Right lobe of liver (tissue), 6 donors: ENCODE data around the gene LITAF. TPM values are rescaled to one million over a fixed set of nuclear protein-coding genes. Genes with fewer than 3 reads are reported as not detected.

Experiments used
- ATAC-seq, 4 donors: fragments of 200-7000 bp; cut with Tn5 transposase; one replicate each; pipeline ENCODE4 v1.9.1; 2020; ENCODE audit warnings: mild to moderate bottlenecking in 4 of 4, moderate library complexity in 4 of 4
- DNase-seq, 3 donors: peaks; one replicate each; pipeline ENCODE4 v3.0.0-alpha.2; 2020
- H3K27ac ChIP-seq, 3 donors: fragments of 200-600 bp; one replicate each; pipeline ENCODE4 v1.8.0; 2022
- H3K27me3 ChIP-seq, 2 donors: fragments of 200-600 bp; one replicate each; pipeline ENCODE4 v1.8.0; 2022
- H3K36me3 ChIP-seq, 4 donors: fragments of 200-600 bp; sonication (generic) in 1 of 4; one replicate each; pipeline versions ENCODE4 v1.5.1 to v1.8.0; 2017 to 2022; ENCODE audit warnings: control low read depth in 1 of 4
- H3K4me1 ChIP-seq, 4 donors: fragments of 200-600 bp; sonication (generic) in 1 of 4; one replicate each; pipeline versions ENCODE4 v1.5.1 to v1.8.0; 2017 to 2022; ENCODE audit warnings: control low read depth in 1 of 4
- H3K4me3 ChIP-seq, 3 donors: fragments of 200-600 bp; one replicate each; pipeline ENCODE4 v1.8.0; 2022
- H3K9me3 ChIP-seq, 4 donors: fragments of 200-600 bp; sonication (generic) in 1 of 4; one replicate each; pipeline versions ENCODE4 v1.5.1 to v1.8.0; 2017 to 2022; ENCODE audit warnings: control low read depth in 1 of 4
- POLR2A ChIP-seq: fragments of 450-650 bp; IDR thresholded peaks from one replicate; pipeline ENCODE4 v1.6.1; 2017; ENCODE audit warnings: antibody characterized with exemption, mild to moderate bottlenecking
- WGBS: methylation state at CpG from one replicate; pipeline ENCODE4 v1.1.6; 2018; ENCODE audit warnings: low coverage, low lambda C conversion rate; ENCODE audit not compliant: insufficient coverage; ENCODE audit errors: missing lambda C conversion rate; 5-methylcytosine and 5-hydroxymethylcytosine counted together
- intact Hi-C, 2 donors: fragments of 100-400 bp; cut with DNase I; formaldehyde crosslinking; loops; one replicate each; pipeline versions ENCODE4 v1.11.2 to v1.14.1; 2022
- total RNA-seq, 6 experiments: library from RNA; depleted of rRNA in 2 of 6; stranded (reverse); fragments of >200 nt in 2 of 6; fragmentation: NEBNext Ultra II Directional in 3 of 6; extraction: Animal tissue kit (Norgen Biotek cat#: 25700) in 3 of 6; gene quantifications; one replicate each; pipeline versions ENCODE4 v1.1.0 to v1.2.4, GENCODE V29; 2016 to 2023
- TF ChIP-seq, protein P1 (sequence below), 4 donors: fragments of 200-600 bp in 3 of 4; fragments of 450-650 bp in 1 of 4; IDR thresholded peaks; one replicate each; pipeline versions ENCODE4 v1.5.1 to v1.8.0; 2016 to 2022; ENCODE audit warnings: antibody characterized with exemption in 4 of 4, mild to moderate bottlenecking in 2 of 4
- donor health status: DM: no; HTN: yes; CAD: no.
- donor health status: DM: no; HTN: no; CAD: no.
- donor health status: DM: no; HTN: no; CAD: no.
- donor health status: DM: no; HTN: yes; CAD: no.
- donor health status: DM: no; HTN: yes; CAD: no.

Gene LITAF
- total RNA-seq, 6 experiments from 2014 or later, result 43.7 to 148 (median 59.1) TPM

DNA sequence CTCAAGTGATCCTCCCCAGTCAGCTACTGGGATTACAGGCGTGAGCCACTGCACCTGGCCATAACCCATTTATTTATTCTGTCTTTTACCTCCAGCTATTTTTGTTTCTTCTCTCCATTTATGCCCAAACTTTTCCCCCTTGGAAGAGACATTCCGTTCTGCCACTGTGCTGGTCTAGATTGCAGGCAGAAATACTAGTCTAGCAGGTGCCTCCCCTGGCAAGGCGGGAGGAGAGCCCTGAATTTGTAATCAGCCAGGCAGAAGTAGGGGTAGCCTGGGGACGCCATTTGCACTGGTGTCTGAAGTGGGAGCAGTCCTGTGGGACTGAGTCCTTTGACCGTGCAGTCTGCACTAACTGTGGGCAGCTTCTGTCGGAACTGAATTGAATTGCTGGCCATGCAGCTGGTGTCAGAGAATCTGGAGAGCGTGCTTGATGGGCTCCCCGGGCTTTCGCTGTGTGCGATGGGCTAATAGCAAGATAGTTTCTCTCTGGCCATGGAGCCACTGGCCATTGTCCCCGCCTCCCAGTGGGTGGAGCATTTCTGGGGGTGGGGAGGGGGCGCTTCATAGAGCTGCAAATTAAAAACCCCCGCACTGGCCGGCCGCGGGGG is 31.5 kb upstream of the LITAF start:
- 93% methylated on average over 5 of the region's 16 CpGs for WGBS
- no peaks in the 10 kb centered on the region for H3K27me3 ChIP-seq
- DNase-seq (no peak), ATAC-seq (no peak)
- H3K9me3 ChIP-seq, result no peaks in the 10 kb centered on the region
- H3K4me1 ChIP-seq, result peaks cover 0 to 6% (median 0%) of the 10 kb centered on the region in 4 donors
- TF ChIP-seq, protein P1, sequence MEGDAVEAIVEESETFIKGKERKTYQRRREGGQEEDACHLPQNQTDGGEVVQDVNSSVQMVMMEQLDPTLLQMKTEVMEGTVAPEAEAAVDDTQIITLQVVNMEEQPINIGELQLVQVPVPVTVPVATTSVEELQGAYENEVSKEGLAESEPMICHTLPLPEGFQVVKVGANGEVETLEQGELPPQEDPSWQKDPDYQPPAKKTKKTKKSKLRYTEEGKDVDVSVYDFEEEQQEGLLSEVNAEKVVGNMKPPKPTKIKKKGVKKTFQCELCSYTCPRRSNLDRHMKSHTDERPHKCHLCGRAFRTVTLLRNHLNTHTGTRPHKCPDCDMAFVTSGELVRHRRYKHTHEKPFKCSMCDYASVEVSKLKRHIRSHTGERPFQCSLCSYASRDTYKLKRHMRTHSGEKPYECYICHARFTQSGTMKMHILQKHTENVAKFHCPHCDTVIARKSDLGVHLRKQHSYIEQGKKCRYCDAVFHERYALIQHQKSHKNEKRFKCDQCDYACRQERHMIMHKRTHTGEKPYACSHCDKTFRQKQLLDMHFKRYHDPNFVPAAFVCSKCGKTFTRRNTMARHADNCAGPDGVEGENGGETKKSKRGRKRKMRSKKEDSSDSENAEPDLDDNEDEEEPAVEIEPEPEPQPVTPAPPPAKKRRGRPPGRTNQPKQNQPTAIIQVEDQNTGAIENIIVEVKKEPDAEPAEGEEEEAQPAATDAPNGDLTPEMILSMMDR (IDR thresholded peaks at IDR 0.05), result no peak
- no peak for TF ChIP-seq POLR2A
- intact Hi-C loops, result no loop called here
- H3K4me3 ChIP-seq, result no peak overlapping the region
- H3K36me3 ChIP-seq, result no peaks in the 10 kb centered on the region
- H3K27ac ChIP-seq, result peak overlapping the region in 1 of 3 donors; percentile 76

DNA sequence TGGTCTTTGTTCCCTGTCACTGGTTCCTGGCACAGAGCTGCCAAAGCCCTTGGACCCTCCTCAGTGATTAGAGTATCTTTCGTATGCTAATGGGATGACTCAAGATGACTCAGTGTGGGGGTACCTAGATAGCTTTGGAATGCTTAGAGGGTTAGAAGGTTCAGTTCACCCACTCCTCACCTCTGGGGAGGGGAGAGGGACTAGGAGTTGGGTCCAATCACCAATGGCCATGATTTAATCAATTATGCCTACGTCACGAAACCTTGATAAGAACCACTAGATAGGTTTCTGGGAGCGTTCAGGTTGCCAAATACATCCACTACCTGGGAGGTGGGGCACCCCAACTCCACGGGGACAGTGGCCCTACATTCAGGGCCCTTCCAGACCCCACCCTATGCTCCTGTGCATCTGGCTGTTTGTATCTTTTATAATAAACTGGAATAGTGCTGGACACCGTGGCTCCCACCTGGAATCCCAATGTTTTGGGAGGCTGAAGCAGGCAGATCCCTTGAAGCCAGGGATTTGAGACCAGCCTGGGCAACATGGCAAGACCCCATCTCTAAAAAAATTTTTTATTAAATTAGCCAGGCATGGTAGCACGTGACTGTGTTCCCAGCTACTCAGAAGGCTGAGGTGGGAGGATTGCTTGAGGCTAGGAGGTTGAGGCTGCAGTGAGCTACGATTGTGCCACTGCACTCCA is 29.2 kb upstream of the LITAF start:
- intact Hi-C loops, result no loop called here
- no peaks in the 10 kb centered on the region for H3K27me3 ChIP-seq
- no peak for TF ChIP-seq POLR2A
- 75% methylated on average over 6 of the region's 8 CpGs for WGBS
- peaks cover 0 to 19% (median 6%) of the 10 kb centered on the region in 4 donors for H3K4me1 ChIP-seq
- no peak for ATAC-seq
- H3K36me3 ChIP-seq, result no peaks in the 10 kb centered on the region
- no peak overlapping the region for H3K4me3 ChIP-seq
- no peak overlapping the region for H3K27ac ChIP-seq
- no peaks in the 10 kb centered on the region for H3K9me3 ChIP-seq
- no peak for DNase-seq

DNA sequence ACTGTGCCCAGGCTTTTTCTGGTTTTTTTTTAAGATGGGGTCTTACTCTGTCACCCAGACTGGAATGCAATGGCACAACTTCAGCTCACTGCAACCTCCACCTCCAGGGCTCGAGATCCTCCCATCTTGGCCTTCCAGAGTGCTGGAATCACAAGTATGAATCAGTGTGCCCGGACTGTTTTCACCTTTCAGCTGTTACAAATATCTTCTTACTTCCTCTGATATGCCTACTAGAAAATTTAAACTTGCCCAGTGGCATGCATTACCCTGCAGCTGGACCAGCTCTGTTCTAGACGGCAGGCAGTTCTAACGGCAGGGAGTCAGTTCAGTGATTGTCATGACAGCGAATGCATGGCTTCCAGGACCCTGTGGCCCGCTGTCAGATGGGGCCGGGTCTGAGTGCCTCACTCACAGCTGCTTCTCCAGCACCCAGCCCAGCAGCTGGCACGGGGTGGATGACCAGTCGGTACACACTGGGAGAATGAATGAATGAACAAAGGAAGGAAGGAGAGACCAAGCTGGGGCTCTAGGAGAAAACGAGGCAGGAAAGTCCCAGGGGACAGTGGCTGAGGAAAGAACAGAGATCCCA is 28.0 kb upstream of the LITAF start:
- 72% methylated on average over 5 of the region's 10 CpGs for WGBS
- H3K36me3 ChIP-seq, result no peaks in the 10 kb centered on the region
- H3K4me3 ChIP-seq, result no peak overlapping the region
- peak overlapping the region in 2 of 3 donors; percentile 62 to 85 for H3K27ac ChIP-seq
- DNase-seq (peak in 1 of 3 donors; percentile 41), ATAC-seq (no peak)
- H3K4me1 ChIP-seq, result peaks cover 0 to 18% (median 6%) of the 10 kb centered on the region in 4 donors
- TF ChIP-seq POLR2A, result no peak
- TF ChIP-seq, protein P1 (IDR thresholded peaks at IDR 0.05), result no peak
- H3K9me3 ChIP-seq, result no peaks in the 10 kb centered on the region
- no peaks in the 10 kb centered on the region for H3K27me3 ChIP-seq
- intact Hi-C loops, result no loop called here

DNA sequence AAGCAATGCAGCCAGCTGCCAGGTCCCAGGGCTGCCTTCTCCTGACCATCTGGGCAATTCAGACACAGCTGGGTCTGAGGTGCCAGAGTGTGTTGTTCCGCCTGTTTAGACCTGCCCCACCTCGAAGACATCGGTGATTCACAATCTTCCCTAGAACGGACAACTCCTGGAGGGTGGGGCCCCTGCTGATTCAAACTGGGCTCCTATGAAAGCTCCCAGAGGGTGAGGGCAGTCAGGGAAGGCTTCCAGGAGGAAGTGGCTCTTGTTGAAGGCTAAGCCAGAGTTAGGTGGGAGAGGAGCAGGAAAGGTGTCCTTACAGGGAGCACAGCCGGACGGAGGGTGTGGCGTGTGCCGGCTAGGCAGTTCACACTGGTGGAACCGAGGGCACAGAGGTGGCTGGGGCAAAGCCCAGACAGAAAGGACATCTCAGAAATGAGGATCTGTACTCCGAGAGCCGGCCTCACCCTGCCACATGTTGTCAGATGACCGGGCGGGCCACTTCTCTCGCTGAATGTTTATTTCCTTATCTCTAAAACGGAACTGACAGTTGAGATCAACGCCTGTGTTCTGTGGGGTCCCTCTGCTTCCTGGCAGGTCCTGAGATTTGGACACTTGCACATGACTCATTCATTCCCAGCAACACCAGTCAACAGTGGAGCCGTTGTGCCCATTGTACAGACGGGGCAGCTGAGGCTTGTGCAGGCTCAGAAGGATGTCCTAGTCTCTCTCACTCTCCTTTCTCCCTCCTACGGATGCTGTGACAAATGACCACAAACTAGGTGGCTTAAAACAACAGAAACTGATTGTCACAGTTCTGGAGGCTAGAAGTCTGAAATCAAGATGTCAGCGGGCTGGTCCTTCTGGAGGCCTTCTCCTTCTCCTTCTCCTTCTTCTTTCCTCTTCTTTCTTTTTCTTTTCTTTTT is 26.9 kb upstream of the LITAF start:
- intact Hi-C loops, result no loop called here
- TF ChIP-seq, protein P1 (IDR thresholded peaks at IDR 0.05), result no peak
- TF ChIP-seq POLR2A, result no peak
- no peaks in the 10 kb centered on the region for H3K9me3 ChIP-seq
- WGBS, result 43% methylated on average over 8 of the region's 20 CpGs
- H3K4me3 ChIP-seq, result no peak overlapping the region
- H3K27me3 ChIP-seq, result no peaks in the 10 kb centered on the region
- no peaks in the 10 kb centered on the region for H3K36me3 ChIP-seq
- ATAC-seq, result peak; percentile 28 to 47 (median 36)
- peak overlapping the region; percentile 62 to 88 (median 85) for H3K27ac ChIP-seq
- peaks cover 0 to 13% (median 6%) of the 10 kb centered on the region in 4 donors for H3K4me1 ChIP-seq
- peak; percentile 70 to 79 (median 70) for DNase-seq
